GM12878 (cell line): ENCODE data around the gene ZNF331. TPM values are rescaled to one million over a fixed set of nuclear protein-coding genes. Genes with fewer than 3 reads are reported as not detected.

Experiments
- ETV6 ChIP-seq, 2 experiments: fragments of 450-650 bp in 1 of 2; IDR thresholded peaks in 1 of 2; conservative IDR thresholded peaks in 1 of 2; 2 replicates each; pipeline ENCODE4 v1.6.1; 2014; ENCODE audit warnings: antibody characterized with exemption in 1 of 2, borderline replicate concordance in 1 of 2, low read depth in 1 of 2, mild to moderate bottlenecking in 1 of 2, moderate library complexity in 1 of 2
- MTA3 ChIP-seq: IDR thresholded peaks from 2 replicates; pipeline ENCODE4 v1.6.1; 2012; ENCODE audit warnings: low read length, inconsistent platforms, borderline replicate concordance
- MXI1 ChIP-seq: fragments of 150-350 bp; IDR thresholded peaks from 2 replicates; pipeline ENCODE4 v1.6.1; 2011; ENCODE audit warnings: low read depth, mild to moderate bottlenecking, inconsistent platforms, low read length, improper control_type of control experiment
- PAX5 ChIP-seq: IDR thresholded peaks from 2 replicates; pipeline ENCODE4 v1.6.1; 2011; ENCODE audit warnings: low read depth, low read length, borderline replicate concordance
- POLR2A ChIP-seq: IDR thresholded peaks from 2 replicates; pipeline ENCODE4 v1.6.1; 2011; ENCODE audit warnings: low read depth, mild to moderate bottlenecking, low read length
- RAD21 ChIP-seq: IDR thresholded peaks from 2 replicates; pipeline ENCODE4 v1.6.1; 2011; ENCODE audit warnings: mild to moderate bottlenecking, low read depth, low read length, moderate library complexity; ENCODE audit not compliant: insufficient read depth
- RAD51 ChIP-seq: fragments of 450-650 bp; IDR thresholded peaks from 2 replicates; pipeline ENCODE4 v1.6.1; 2016; ENCODE audit warnings: moderate library complexity, mild to moderate bottlenecking, inconsistent platforms
- SIN3A ChIP-seq: IDR thresholded peaks from 2 replicates; pipeline ENCODE4 v1.6.1; 2012; ENCODE audit warnings: low read depth, low read length, improper control_type of control experiment
- SIX5 ChIP-seq: IDR thresholded peaks from 2 replicates; pipeline ENCODE4 v1.6.1; 2011; ENCODE audit warnings: mild to moderate bottlenecking, low read depth, low read length, moderate library complexity; ENCODE audit not compliant: severe bottlenecking
- SREBF1 ChIP-seq: IDR thresholded peaks from 2 replicates; pipeline ENCODE4 v1.6.1; 2012; ENCODE audit warnings: mild to moderate bottlenecking, low read length
- TCF7 ChIP-seq: IDR thresholded peaks from 2 replicates; pipeline ENCODE4 v1.6.1; 2014; ENCODE audit warnings: antibody characterized with exemption, borderline replicate concordance
- YBX1 ChIP-seq: fragments of 450-650 bp; IDR thresholded peaks from 2 replicates; pipeline ENCODE4 v1.6.1; 2016; ENCODE audit warnings: antibody characterized with exemption
- ZBED1 ChIP-seq: IDR thresholded peaks from 2 replicates; pipeline ENCODE4 v1.6.1; 2016; ENCODE audit warnings: borderline replicate concordance
- ZNF24 ChIP-seq: fragments of 450-650 bp; IDR thresholded peaks from 2 replicates; pipeline ENCODE4 v1.6.1; 2017; ENCODE audit warnings: antibody characterized with exemption, mild to moderate bottlenecking
- polyA plus RNA-seq, 11 experiments: library from polyadenylated mRNA; depleted of rRNA in 4 of 11; unstranded in 6 of 11; stranded (reverse) in 5 of 11; fragments of >200 nt; fragmentation: Nextera tagmentation in 4 of 11; fragmentation: Illumina TruSeq in 1 of 11; extraction: Ambion mirVana in 4 of 11; extraction: Trizol in 1 of 11; gene quantifications; 1 replicate in 1 of 11; 2 replicates in 10 of 11; pipeline versions ENCODE4 v1.2.1 to v1.2.3, GENCODE V29; 2011 to 2016; ENCODE audit warnings: inconsistent platforms in 2 of 11, missing spikeins in 2 of 11, low read depth in 1 of 11
- total RNA-seq, 4 experiments: library from RNA; depleted of rRNA in 3 of 4; stranded (reverse); fragments of >200 nt in 3 of 4; fragmentation: Illumina TruSeq in 1 of 4; extraction: Trizol in 1 of 4; gene quantifications; 2 replicates each; pipeline versions ENCODE4 v1.2.1 to v1.2.3, GENCODE V29; 2013 to 2021
- TF ChIP-seq, protein P1 (sequence below): IDR thresholded peaks from 2 replicates; pipeline ENCODE4 v1.6.1; 2012; ENCODE audit warnings: low read length, inconsistent platforms
- TF ChIP-seq, protein P2 (sequence below): fragments of 150-350 bp; IDR thresholded peaks from 2 replicates; pipeline ENCODE4 v1.6.1; 2016; ENCODE audit warnings: low read depth, low read length
- TF ChIP-seq, protein P3 (sequence below): fragments of 450-650 bp; conservative IDR thresholded peaks from 2 replicates; pipeline ENCODE4 v1.6.1; 2017; ENCODE audit warnings: mild to moderate bottlenecking, moderate library complexity
- TF ChIP-seq, protein P4 (sequence below): IDR thresholded peaks from 2 replicates; pipeline ENCODE4 v1.6.1; 2012; ENCODE audit warnings: improper control_type of control experiment, low read depth, low read length; ENCODE audit not compliant: insufficient replicate concordance

ZNF331 gene
- total and polyA plus RNA-seq, 10 of the 15 experiments (the other 5 are each of a cell fraction or from before 2014, with no cell fraction given): 2.6 to 11.5 (median 5.3) TPM

DNA sequence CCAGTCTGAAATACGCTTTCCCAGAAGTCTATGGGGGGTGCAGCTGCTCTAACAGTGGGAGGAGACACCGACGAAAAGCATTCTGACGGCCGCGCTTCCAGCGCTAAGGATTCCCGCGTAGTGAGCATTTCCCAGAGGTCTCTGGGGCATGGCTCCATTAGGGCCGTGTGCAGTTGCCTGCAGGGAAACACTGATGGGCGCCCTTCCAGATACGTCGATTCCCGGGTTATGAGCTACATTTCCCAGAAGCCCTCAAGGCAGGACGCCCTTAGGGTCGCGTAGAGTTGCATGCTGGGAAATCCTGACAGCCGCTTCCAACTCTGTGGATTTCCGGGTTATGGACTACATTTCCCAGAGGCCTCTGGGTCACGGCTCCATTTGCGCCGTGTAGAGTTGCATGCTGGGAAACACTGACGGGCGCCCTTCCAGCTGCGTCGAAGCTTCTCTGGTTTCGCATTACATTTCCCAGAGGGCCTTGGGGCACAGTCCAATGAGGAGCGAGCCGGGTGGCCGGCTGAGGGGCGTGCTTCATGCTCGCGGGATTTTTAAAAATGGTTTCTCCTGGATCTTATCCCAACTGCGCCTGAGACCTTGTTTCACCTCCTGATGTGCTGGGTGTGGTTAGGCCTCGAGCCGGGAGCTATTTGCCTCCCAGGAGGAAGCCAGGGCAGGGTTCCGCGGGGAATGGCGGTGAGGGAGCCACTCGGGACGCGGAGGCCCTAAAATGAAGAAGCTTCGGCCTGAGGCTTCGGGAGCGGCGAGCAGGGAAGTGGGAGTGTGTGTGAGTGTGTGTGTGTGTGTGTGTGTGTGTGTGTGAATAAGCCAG, 17.2 kb upstream of the ZNF331 start (continued):
- TF ChIP-seq, protein P1, sequence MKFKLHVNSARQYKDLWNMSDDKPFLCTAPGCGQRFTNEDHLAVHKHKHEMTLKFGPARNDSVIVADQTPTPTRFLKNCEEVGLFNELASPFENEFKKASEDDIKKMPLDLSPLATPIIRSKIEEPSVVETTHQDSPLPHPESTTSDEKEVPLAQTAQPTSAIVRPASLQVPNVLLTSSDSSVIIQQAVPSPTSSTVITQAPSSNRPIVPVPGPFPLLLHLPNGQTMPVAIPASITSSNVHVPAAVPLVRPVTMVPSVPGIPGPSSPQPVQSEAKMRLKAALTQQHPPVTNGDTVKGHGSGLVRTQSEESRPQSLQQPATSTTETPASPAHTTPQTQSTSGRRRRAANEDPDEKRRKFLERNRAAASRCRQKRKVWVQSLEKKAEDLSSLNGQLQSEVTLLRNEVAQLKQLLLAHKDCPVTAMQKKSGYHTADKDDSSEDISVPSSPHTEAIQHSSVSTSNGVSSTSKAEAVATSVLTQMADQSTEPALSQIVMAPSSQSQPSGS: no peak
- TF ChIP-seq, protein P2, sequence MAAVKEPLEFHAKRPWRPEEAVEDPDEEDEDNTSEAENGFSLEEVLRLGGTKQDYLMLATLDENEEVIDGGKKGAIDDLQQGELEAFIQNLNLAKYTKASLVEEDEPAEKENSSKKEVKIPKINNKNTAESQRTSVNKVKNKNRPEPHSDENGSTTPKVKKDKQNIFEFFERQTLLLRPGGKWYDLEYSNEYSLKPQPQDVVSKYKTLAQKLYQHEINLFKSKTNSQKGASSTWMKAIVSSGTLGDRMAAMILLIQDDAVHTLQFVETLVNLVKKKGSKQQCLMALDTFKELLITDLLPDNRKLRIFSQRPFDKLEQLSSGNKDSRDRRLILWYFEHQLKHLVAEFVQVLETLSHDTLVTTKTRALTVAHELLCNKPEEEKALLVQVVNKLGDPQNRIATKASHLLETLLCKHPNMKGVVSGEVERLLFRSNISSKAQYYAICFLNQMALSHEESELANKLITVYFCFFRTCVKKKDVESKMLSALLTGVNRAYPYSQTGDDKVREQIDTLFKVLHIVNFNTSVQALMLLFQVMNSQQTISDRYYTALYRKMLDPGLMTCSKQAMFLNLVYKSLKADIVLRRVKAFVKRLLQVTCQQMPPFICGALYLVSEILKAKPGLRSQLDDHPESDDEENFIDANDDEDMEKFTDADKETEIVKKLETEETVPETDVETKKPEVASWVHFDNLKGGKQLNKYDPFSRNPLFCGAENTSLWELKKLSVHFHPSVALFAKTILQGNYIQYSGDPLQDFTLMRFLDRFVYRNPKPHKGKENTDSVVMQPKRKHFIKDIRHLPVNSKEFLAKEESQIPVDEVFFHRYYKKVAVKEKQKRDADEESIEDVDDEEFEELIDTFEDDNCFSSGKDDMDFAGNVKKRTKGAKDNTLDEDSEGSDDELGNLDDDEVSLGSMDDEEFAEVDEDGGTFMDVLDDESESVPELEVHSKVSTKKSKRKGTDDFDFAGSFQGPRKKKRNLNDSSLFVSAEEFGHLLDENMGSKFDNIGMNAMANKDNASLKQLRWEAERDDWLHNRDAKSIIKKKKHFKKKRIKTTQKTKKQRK: no peak
- TF ChIP-seq ZBED1 (no peak), YBX1 (no peak), SIN3A (peak; percentile 99), TCF7 (0 out of 2 replicates have a peak, but pooled peaks have one; percentile 37), MXI1 (peak; percentile 93), SIX5 (peak; percentile 90), SREBF1 (peak; percentile 79), POLR2A (peak; percentile 30; the same call in 1 of the 2 replicates), MTA3 (no peak), ETV6 (conservative IDR thresholded peaks at IDR 0.05 in 1 of 2, IDR thresholded peaks at IDR 0.05 in 1 of 2; ENCODE audit: borderline replicate concordance in 1 of 2, low read depth in 1 of 2) (no peak), RAD21 (no peak), PAX5 (no peak), ZNF24 (no peak), RAD51 (peak; percentile 35; the same call in 1 of the 2 replicates)
- TF ChIP-seq, protein P3, sequence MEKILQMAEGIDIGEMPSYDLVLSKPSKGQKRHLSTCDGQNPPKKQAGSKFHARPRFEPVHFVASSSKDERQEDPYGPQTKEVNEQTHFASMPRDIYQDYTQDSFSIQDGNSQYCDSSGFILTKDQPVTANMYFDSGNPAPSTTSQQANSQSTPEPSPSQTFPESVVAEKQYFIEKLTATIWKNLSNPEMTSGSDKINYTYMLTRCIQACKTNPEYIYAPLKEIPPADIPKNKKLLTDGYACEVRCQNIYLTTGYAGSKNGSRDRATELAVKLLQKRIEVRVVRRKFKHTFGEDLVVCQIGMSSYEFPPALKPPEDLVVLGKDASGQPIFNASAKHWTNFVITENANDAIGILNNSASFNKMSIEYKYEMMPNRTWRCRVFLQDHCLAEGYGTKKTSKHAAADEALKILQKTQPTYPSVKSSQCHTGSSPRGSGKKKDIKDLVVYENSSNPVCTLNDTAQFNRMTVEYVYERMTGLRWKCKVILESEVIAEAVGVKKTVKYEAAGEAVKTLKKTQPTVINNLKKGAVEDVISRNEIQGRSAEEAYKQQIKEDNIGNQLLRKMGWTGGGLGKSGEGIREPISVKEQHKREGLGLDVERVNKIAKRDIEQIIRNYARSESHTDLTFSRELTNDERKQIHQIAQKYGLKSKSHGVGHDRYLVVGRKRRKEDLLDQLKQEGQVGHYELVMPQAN: peak; percentile 100
- TF ChIP-seq, protein P4, sequence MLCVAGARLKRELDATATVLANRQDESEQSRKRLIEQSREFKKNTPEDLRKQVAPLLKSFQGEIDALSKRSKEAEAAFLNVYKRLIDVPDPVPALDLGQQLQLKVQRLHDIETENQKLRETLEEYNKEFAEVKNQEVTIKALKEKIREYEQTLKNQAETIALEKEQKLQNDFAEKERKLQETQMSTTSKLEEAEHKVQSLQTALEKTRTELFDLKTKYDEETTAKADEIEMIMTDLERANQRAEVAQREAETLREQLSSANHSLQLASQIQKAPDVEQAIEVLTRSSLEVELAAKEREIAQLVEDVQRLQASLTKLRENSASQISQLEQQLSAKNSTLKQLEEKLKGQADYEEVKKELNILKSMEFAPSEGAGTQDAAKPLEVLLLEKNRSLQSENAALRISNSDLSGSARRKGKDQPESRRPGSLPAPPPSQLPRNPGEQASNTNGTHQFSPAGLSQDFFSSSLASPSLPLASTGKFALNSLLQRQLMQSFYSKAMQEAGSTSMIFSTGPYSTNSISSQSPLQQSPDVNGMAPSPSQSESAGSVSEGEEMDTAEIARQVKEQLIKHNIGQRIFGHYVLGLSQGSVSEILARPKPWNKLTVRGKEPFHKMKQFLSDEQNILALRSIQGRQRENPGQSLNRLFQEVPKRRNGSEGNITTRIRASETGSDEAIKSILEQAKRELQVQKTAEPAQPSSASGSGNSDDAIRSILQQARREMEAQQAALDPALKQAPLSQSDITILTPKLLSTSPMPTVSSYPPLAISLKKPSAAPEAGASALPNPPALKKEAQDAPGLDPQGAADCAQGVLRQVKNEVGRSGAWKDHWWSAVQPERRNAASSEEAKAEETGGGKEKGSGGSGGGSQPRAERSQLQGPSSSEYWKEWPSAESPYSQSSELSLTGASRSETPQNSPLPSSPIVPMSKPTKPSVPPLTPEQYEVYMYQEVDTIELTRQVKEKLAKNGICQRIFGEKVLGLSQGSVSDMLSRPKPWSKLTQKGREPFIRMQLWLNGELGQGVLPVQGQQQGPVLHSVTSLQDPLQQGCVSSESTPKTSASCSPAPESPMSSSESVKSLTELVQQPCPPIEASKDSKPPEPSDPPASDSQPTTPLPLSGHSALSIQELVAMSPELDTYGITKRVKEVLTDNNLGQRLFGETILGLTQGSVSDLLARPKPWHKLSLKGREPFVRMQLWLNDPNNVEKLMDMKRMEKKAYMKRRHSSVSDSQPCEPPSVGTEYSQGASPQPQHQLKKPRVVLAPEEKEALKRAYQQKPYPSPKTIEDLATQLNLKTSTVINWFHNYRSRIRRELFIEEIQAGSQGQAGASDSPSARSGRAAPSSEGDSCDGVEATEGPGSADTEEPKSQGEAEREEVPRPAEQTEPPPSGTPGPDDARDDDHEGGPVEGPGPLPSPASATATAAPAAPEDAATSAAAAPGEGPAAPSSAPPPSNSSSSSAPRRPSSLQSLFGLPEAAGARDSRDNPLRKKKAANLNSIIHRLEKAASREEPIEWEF: no peak
